ENCODE measurements around the gene CHRNB4.
"Not testable (repeated sequence)": the region's sequence is repeated elsewhere in the genome, so short reads cannot be mapped to it uniquely, and the experiment has no call there.

CHRNB4 gene

GRCh38 chr15:78641102-78641748 lies at the start of gene CHRNB4:
Gene CHRNB4 (minus strand): TSS chr15:78641210. CDS start chr15:78641133, 77 bp downstream.
- DNase-seq (ENCODE audit: low read depth) = no peak

- peak; percentile 9 for DNase-seq (ENCODE audit: low read depth)
Measured at GRCh38 chr15:78689626-78690025, 48.6 kb upstream of the CHRNB4 start.

GRCh38 chr15:78685925-78686324 lies 44.9 kb upstream of the CHRNB4 start:
- DNase-seq (ENCODE audit: low read depth) = no peak

- DNase-seq (ENCODE audit: low read depth) = no peak
Measured at GRCh38 chr15:78685159-78685921, 44.3 kb upstream of the CHRNB4 start.

- DNase-seq (ENCODE audit: low read depth) = no peak
Measured at GRCh38 chr15:78684657-78685056, 43.6 kb upstream of the CHRNB4 start.

GRCh38 chr15:78683599-78683998 lies 42.6 kb upstream of the CHRNB4 start:
- not testable (repeated sequence) for DNase-seq (ENCODE audit: low read depth)

GRCh38 chr15:78682693-78683410 lies 41.8 kb upstream of the CHRNB4 start:
- DNase-seq (ENCODE audit: low read depth) = no peak

- no peak for DNase-seq (ENCODE audit: low read depth)
Measured at GRCh38 chr15:78682004-78682651, 41.1 kb upstream of the CHRNB4 start.

- DNase-seq (ENCODE audit: low read depth) = no peak
Measured at GRCh38 chr15:78681281-78682003, 40.4 kb upstream of the CHRNB4 start.

- DNase-seq (ENCODE audit: low read depth) = no peak
Measured at GRCh38 chr15:78680431-78681075, 39.5 kb upstream of the CHRNB4 start.

- no peak for DNase-seq (ENCODE audit: low read depth)
Measured at GRCh38 chr15:78679089-78679511, 38.1 kb upstream of the CHRNB4 start.

GRCh38 chr15:78676424-78677110 lies 35.6 kb upstream of the CHRNB4 start:
- no peak for DNase-seq (ENCODE audit: low read depth)

- no peak for DNase-seq (ENCODE audit: low read depth)
Measured at GRCh38 chr15:78675617-78676360, 34.8 kb upstream of the CHRNB4 start.

GRCh38 chr15:78675206-78675605 lies 34.2 kb upstream of the CHRNB4 start:
- DNase-seq (ENCODE audit: low read depth) = no peak

- DNase-seq (ENCODE audit: low read depth) = no peak
Measured at GRCh38 chr15:78673917-78674444, 33.0 kb upstream of the CHRNB4 start.

- DNase-seq (ENCODE audit: low read depth) = no peak
Measured at GRCh38 chr15:78673476-78673875, 32.5 kb upstream of the CHRNB4 start.

- no peak for DNase-seq (ENCODE audit: low read depth)
Measured at GRCh38 chr15:78672285-78673014, 31.4 kb upstream of the CHRNB4 start.

- DNase-seq (ENCODE audit: low read depth) = no peak
Measured at GRCh38 chr15:78671626-78672211, 30.7 kb upstream of the CHRNB4 start.
